Spinal cord (tissue), 10 donors: ENCODE results near the gene TNPO2. TPM values are rescaled to one million over a fixed set of nuclear protein-coding genes. Genes with fewer than 3 reads are reported as not detected.
"Not testable (repeated sequence)": the region's sequence is repeated elsewhere in the genome, so short reads cannot be mapped to it uniquely, and the experiment has no call there.

Source experiments
- DNase-seq, 6 donors: peaks; one replicate each; pipeline versions ENCODE4 v3.0.0 to v3.0.0-alpha.2; 2013 to 2015; ENCODE audit warnings: low spot score in 6 of 6, low read depth in 4 of 6
- H3K27ac ChIP-seq: one replicate; pipeline ENCODE4 v1.5.1; 2013; ENCODE audit warnings: low read depth, low read length, control low read depth
- H3K27me3 ChIP-seq: one replicate; pipeline ENCODE4 v1.6.1; 2013; ENCODE audit warnings: low read length; ENCODE audit not compliant: control insufficient read depth, insufficient read depth
- H3K36me3 ChIP-seq: one replicate; pipeline ENCODE4 v1.6.1; 2013; ENCODE audit warnings: low read length; ENCODE audit not compliant: control insufficient read depth, insufficient read depth
- H3K4me1 ChIP-seq: one replicate; pipeline ENCODE4 v1.6.1; 2013; ENCODE audit warnings: low read length; ENCODE audit not compliant: control insufficient read depth, insufficient read depth
- H3K4me3 ChIP-seq: one replicate; pipeline ENCODE4 v1.5.1; 2013; ENCODE audit warnings: low read depth, low read length, control low read depth
- H3K9me3 ChIP-seq: one replicate; pipeline ENCODE4 v1.6.1; 2013; ENCODE audit warnings: low read length; ENCODE audit not compliant: control insufficient read depth, insufficient read depth
- WGBS: methylation state at CpG from one replicate; pipeline ENCODE4 v1.1.5; 2013; ENCODE audit warnings: missing lambda C conversion rate; ENCODE audit not compliant: insufficient coverage; 5-methylcytosine and 5-hydroxymethylcytosine counted together
- polyA plus RNA-seq, 2 donors: library from polyadenylated mRNA; unstranded; fragments of 120-200 nt; gene quantifications; one replicate each; pipeline ENCODE4 v1.2.1, GENCODE V29; 2013; ENCODE audit not compliant: insufficient read length in 2 of 2
- total RNA-seq, 2 donors: library from RNA; depleted of rRNA in 1 of 2; stranded (reverse); fragments of 120-200 nt in 1 of 2; fragments of >200 nt in 1 of 2; gene quantifications; one replicate each; pipeline versions ENCODE4 v1.2.3 to v1.2.4, GENCODE V29; 2013 to 2014
- donor health status: healthy.

TNPO2 gene
- total and polyA plus RNA-seq, 4 donors = 40.9 to 155 (median 106) TPM

DNA sequence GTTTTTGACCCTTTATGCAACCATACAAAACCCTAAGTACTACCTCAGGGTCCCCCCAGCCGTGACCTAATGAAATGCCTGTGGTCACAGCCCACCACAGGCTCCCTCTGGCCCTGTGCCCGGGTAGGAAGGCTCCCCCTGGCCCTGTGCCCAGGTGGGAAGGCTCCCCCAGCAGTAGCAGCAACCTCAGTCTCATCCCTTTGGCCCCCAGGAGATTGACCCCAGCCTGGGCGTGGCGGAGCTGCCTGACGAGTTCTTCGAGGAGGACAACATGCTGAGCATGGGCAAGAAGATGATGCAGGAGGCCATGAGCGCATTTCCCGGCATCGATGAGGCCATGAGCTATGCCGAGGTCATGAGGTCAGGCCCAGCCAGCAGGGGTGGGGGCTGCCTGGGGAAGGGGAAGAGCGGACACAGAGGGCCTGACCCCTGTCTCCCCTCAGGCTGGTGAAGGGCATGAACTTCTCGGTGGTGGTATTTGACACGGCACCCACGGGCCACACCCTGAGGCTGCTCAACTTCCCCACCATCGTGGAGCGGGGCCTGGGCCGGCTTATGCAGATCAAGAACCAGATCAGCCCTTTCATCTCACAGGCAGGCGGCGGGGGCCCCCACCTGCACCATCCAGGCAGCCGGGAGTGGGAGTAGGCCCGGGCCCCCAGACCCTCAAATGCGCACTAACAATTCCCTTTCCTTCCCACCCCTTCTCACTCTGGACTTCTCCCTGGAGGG lies 21.6 kb upstream of the TNPO2 start:
- Histone ChIP-seq H3K36me3 (peaks cover 78% of the 10 kb centered on the region), H3K27ac (no peak overlapping the region), H3K4me1 (no peaks in the 10 kb centered on the region), H3K4me3 (no peak overlapping the region), H3K9me3 (no peaks in the 10 kb centered on the region), H3K27me3 (no peaks in the 10 kb centered on the region)
- 87% methylated on average over 20 of the region's 22 CpGs for WGBS
- no peak for DNase-seq

DNA sequence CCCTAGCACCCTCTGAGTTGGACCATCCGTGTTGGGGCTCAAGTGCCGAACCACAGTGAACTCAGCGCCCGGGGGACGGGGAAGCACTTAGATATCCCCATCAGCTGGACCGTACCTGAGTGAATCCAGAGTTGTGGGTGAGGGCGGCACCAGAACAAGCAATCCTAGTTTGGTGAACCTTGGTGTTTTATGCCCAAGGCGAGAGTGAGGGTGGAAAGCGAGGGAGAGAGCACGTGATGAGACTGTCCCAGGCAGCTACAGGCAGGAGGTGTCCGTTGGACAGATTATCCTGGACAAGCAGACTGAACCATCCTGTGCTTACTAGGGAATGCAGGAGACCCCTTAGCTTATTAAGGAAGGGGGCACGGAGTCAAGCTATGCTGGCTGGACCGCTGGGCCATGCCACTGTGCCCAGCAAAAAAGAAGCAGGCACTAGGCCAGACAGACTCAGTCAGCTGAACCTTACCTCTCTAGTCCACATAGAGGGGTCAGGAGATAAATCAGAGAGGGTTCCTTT lies 14.2 kb upstream of the TNPO2 start:
- H3K4me3 ChIP-seq = peak overlapping the region; percentile 99
- peaks cover 37% of the 10 kb centered on the region for H3K36me3 ChIP-seq
- 6% methylated on average over 11 of the region's 13 CpGs for WGBS
- H3K27me3 ChIP-seq = no peaks in the 10 kb centered on the region
- H3K4me1 ChIP-seq = peaks cover 36% of the 10 kb centered on the region
- no peaks in the 10 kb centered on the region for H3K9me3 ChIP-seq
- no peak for DNase-seq
- H3K27ac ChIP-seq = peak overlapping the region; percentile 94

DNA sequence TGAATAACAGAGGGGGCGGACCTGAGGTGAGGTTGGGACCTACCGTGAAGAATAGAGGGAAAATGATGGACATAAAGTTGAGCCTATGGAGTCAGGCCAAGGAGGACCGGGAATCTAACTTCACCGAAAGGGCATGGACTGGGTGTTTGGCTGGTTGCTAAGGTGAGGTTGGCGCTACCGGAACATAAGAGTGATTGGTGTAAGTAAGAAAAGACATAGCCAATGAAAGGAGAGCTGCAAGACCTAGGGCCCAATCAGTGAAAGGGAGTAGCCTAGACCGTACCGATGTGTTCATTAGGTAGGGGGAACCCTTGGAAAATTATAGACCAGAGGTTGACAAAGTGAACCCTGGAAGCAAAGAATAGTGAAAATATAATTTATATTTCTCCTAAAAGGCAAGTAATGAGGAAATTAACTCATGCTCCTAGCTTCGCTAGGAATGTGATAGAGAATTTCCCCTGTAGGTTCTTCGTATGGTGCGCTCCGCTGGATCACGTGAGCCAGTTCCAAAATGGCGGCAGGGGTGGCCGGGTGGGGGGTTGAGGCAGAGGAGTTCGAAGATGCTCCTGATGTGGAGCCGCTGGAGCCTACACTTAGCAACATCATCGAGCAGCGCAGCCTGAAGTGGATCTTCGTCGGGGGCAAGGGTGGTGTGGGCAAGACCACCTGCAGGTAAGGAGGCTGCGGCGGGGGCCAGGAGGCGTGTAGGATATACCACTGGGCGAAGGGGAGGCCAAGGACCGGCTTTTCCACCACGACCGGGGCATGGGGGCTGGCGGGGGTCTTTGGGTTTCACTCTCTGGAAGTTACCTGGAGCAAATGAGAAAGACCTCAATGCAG lies 13.5 kb upstream of the TNPO2 start, which contains the start of gene GET3:
TSS of gene GET3 (plus strand) at position 503 of the 840 bp plus-strand sequence. CDS start at position 512, 9 bp downstream.
- WGBS = under 1% methylated on average over 27 of the region's 29 CpGs
- Histone ChIP-seq H3K36me3 (peaks cover 32% of the 10 kb centered on the region), H3K9me3 (no peaks in the 10 kb centered on the region), H3K4me3 (peak within 1 kb of the TSS; percentile 99), H3K4me1 (peaks cover 41% of the 10 kb centered on the region), H3K27me3 (no peaks in the 10 kb centered on the region), H3K27ac (peak within 1 kb of the TSS; percentile 94)
- DNase-seq = peak; percentile 90 to 99 (median 94)

DNA sequence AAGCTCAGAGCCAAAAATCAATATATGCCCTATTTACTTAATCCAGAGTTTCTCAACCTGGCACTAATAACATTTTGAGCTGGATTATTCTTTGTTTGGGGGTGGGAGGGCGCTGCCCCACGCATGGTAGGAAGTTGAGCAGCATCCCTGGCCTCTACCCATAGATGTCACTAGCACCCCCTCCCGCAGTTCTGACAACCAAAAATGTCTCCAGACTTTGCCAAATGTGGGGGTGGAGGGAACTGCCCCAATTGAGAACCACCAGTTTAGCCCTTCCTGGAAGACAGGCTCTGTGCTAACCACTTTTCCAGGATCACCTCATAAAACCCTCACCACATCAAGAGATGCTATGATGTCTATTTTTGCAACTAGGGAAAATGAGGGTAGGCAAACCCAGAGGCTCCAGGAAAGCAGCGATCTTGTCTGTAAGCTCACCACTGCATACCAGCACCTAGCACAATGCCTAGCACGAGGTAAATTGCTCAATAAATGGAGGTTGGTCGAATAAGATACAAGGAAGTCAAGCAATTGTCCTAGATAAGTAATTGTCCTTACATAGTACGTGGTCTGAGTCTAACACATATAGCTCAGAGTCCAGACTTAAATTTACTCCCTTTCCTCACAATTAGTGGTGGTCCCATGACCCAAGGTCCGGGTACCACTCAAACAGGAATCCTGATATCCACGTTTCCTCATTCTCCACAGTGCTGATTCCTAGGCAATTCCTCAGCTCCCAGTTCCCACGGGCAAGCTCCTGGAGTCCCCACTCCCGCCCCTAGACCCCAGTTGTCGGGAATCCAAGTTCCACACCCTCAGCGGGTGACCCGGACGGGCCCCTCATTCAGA lies 9.9 kb upstream of the TNPO2 start:
- peaks cover 43% of the 10 kb centered on the region for H3K4me1 ChIP-seq
- H3K36me3 ChIP-seq = peaks cover 35% of the 10 kb centered on the region
- DNase-seq = peak in 2 of 6 donors; percentile 17 to 30
- H3K9me3 ChIP-seq = no peaks in the 10 kb centered on the region
- 0% methylated on average over 9 of the region's 15 CpGs for WGBS
- no peaks in the 10 kb centered on the region for H3K27me3 ChIP-seq
- peak overlapping the region; percentile 67 for H3K27ac ChIP-seq
- H3K4me3 ChIP-seq = peak overlapping the region; percentile 78

DNA sequence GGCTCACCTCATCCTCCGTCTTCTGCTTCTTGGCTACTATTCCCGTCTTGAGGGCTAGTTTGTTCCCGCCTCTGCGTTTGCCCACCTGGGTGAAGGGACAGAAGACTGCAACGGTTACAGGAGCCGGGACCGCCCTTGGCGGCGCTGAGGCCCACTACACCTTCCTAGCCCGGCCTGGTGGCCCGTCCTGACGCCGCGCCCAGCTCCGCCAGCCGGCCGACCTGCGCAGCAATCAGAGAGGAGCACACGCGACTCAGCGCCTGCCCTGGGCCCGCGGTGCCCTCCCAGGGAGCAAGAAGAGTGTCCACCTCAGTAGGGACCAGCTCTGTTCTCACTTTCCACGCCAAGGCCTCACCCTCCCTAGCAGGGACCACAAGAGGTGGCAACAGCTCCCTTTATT lies 7.6 kb upstream of the TNPO2 start:
- Histone ChIP-seq H3K4me3 (no peak overlapping the region), H3K4me1 (peaks cover 26% of the 10 kb centered on the region), H3K9me3 (no peaks in the 10 kb centered on the region), H3K27me3 (no peaks in the 10 kb centered on the region), H3K36me3 (peaks cover 44% of the 10 kb centered on the region), H3K27ac (no peak overlapping the region)
- WGBS = 95% methylated on average over 19 of the region's 24 CpGs
- DNase-seq = no peak

DNA sequence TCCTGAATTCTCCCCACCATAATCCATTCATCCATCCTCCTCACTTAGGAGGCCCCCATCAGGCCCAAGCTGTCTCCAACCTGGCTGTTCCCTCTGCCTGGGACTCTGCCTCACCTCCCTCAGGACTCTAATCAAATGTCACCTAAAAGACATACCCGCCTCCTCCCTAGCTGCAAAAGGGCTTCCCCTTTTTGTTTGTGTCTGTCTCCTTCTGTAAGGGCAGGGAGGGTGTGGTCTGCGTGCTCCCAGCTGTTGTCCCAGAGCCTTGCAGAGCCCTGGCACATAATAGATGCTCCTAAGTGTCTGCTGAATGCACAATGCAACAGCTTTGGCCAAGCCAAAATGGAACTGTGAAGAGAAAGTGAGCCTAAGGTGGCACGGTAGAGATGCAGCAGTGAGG lies 6.3 kb upstream of the TNPO2 start:
- H3K27ac ChIP-seq = no peak overlapping the region
- no peaks in the 10 kb centered on the region for H3K9me3 ChIP-seq
- H3K36me3 ChIP-seq = peaks cover 44% of the 10 kb centered on the region
- H3K4me1 ChIP-seq = peaks cover 21% of the 10 kb centered on the region
- 100% methylated on average over 2 of the region's 3 CpGs for WGBS
- H3K4me3 ChIP-seq = no peak overlapping the region
- H3K27me3 ChIP-seq = no peaks in the 10 kb centered on the region
- no peak for DNase-seq

DNA sequence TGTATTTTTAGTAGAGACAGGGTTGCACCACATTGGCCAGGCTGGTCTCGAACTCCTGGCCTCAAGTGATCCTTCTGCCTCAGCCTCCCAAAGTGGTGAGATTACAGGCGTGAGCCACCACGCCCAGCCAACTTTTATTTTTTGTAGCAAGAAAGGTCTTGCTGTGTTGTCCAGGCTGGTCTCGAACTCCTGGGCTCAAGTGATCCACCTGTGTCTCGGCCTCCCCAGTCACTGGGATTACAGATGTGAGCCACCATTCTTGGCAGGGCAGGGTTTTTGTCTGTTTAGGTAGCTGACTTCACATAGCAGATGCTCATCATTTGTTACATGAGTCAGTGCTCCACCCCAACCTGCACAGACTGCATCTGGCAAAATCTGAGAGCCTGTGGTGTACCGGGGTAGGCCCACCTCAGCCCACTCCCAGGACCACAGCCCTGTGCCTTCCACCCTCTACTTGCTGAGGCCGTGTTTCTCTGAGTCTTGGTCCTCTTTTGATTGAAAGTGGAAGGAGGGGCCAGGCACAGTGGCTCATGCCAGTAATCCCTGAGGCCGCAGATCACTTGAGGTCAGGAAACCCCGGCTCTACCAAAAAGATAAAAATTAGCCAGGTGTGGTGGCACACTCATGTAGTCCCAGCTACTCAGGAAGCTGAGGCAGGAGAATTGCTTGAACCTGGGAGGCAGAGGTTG lies 4.2 kb upstream of the TNPO2 start:
- no peaks in the 10 kb centered on the region for H3K9me3 ChIP-seq
- WGBS = 99% methylated on average over 7 of the region's 9 CpGs
- no peak overlapping the region for H3K4me3 ChIP-seq
- peaks cover 44% of the 10 kb centered on the region for H3K36me3 ChIP-seq
- DNase-seq = no peak
- H3K27ac ChIP-seq = no peak overlapping the region
- peaks cover 25% of the 10 kb centered on the region for H3K4me1 ChIP-seq
- H3K27me3 ChIP-seq = no peaks in the 10 kb centered on the region

DNA sequence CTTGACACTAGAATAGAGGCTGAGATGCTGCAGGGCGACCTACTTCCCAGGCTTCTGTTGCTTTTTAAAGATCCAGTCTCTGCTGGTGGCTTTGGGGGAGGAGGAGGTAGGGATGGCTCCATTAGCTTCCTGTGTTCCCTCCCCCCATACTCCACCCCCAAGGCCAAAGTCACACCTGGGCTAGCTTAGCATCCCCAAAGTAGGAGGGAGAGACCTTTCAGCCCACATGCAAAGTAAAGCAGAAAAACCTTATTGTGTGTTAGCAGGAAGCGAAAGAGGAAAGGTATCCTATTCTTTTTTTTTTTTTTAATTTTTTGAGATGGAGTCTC lies 3.2 kb upstream of the TNPO2 start:
- H3K4me1 ChIP-seq = peaks cover 20% of the 10 kb centered on the region
- no peak overlapping the region for H3K4me3 ChIP-seq
- H3K27me3 ChIP-seq = no peaks in the 10 kb centered on the region
- H3K27ac ChIP-seq = no peak overlapping the region
- no CpG with 5 or more reads among the region's 2 CpGs for WGBS
- no peak for DNase-seq
- no peaks in the 10 kb centered on the region for H3K9me3 ChIP-seq
- peaks cover 42% of the 10 kb centered on the region for H3K36me3 ChIP-seq

DNA sequence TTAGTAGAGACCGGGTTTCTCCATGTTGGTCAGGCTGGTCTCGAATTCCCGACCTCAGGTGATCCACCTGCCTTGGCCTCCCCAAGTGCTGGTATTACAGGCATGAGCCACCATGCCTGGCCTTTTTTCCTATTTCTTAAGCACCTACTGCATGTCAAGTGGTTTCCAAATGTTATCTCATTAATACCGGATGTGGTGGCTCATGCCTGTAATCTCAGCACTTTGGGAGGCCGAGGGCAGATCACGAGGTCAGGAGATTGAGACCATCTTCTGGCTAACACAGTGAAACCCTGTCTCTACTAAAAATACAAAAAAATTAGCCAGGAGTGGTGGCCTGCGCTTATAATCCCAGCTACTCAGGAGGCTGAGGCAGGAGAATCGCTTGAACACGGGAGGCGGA lies 1.9 kb upstream of the TNPO2 start:
- not testable (repeated sequence) for H3K27me3 ChIP-seq, H3K9me3 ChIP-seq, DNase-seq, H3K27ac ChIP-seq, H3K4me3 ChIP-seq
- H3K4me1 ChIP-seq = peaks cover 30% of the 10 kb centered on the region
- peaks cover 34% of the 10 kb centered on the region for H3K36me3 ChIP-seq
- 96% methylated on average over 9 of the region's 10 CpGs for WGBS
